ENCODE data around the gene DYNC2H1. TPM values are rescaled to one million over a fixed set of nuclear protein-coding genes. Genes with fewer than 3 reads are reported as not detected.

Gene DYNC2H1
- total RNA-seq, 1 experiment from 2014 or later = 17.2 TPM

DNA sequence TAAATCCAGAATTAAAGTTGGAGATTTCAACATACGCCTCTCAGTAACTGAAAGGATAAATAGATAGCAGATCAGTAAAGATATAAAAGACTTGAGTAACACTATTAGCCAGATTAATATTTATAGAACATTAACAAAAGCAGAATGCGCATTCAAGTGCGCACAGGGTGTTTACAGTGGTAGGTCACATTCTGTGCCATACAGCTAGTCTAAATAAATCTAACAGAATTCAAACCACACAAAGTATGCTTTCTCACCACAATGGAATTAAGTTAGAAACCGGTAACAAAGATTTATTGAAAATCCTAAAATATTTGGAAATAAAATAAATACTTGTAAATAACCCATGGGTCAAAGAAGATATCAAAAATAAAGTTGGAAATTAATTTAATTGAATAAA, 341.0 kb downstream of the DYNC2H1 start:
- Mint-ChIP-seq H3K36me3 (no peaks in the 10 kb centered on the region), H3K4me1 (peaks cover 20% of the 10 kb centered on the region), H3K27ac (no peak overlapping the region), H3K27me3 (ENCODE audit: low read depth) (no peaks in the 10 kb centered on the region), H3K4me3 (no peak overlapping the region), H3K9me3 (no peaks in the 10 kb centered on the region)
- POLR2A ChIA-PET = no interaction called here
- no peak for TF ChIP-seq ZNF317 (CRISPR knock-in tag; IDR thresholded peaks at IDR 0.05; ENCODE audit: borderline replicate concordance, low read depth)
- no peak for TF ChIP-seq ATF1 (CRISPR knock-in tag; IDR thresholded peaks at IDR 0.05)
- TF ChIP-seq, protein P1, sequence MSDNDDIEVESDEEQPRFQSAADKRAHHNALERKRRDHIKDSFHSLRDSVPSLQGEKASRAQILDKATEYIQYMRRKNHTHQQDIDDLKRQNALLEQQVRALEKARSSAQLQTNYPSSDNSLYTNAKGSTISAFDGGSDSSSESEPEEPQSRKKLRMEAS (CRISPR knock-in tag; IDR thresholded peaks at IDR 0.05) = no peak
- TF ChIP-seq, protein P2, sequence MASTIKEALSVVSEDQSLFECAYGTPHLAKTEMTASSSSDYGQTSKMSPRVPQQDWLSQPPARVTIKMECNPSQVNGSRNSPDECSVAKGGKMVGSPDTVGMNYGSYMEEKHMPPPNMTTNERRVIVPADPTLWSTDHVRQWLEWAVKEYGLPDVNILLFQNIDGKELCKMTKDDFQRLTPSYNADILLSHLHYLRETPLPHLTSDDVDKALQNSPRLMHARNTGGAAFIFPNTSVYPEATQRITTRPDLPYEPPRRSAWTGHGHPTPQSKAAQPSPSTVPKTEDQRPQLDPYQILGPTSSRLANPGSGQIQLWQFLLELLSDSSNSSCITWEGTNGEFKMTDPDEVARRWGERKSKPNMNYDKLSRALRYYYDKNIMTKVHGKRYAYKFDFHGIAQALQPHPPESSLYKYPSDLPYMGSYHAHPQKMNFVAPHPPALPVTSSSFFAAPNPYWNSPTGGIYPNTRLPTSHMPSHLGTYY (CRISPR knock-in tag; IDR thresholded peaks at IDR 0.05) = no peak
- no peak for TF ChIP-seq EMX1 (CRISPR knock-in tag; IDR thresholded peaks at IDR 0.05)
- no peak for TF ChIP-seq TEAD1 (CRISPR knock-in tag; IDR thresholded peaks at IDR 0.05)
- TF ChIP-seq, protein P3, sequence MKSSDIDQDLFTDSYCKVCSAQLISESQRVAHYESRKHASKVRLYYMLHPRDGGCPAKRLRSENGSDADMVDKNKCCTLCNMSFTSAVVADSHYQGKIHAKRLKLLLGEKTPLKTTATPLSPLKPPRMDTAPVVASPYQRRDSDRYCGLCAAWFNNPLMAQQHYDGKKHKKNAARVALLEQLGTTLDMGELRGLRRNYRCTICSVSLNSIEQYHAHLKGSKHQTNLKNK (CRISPR knock-in tag; IDR thresholded peaks at IDR 0.05) = no peak
- TF ChIP-seq RELA (CRISPR knock-in tag; IDR thresholded peaks at IDR 0.05; ENCODE audit: borderline replicate concordance) = no peak
- TF ChIP-seq KAT7 (CRISPR knock-in tag; IDR thresholded peaks at IDR 0.05; ENCODE audit: borderline replicate concordance) = no peak
- no peak for TF ChIP-seq ETV6 (CRISPR knock-in tag; IDR thresholded peaks at IDR 0.05)
- TF ChIP-seq ESRRA (CRISPR knock-in tag; IDR thresholded peaks at IDR 0.05; ENCODE audit: borderline replicate concordance) = no peak
- TF ChIP-seq ZNF263 (CRISPR knock-in tag; IDR thresholded peaks at IDR 0.05; ENCODE audit: low read depth) = no peak
- ATAC-seq (no peak), DNase-seq (ENCODE audit: low spot score) (no peak)
- CTCF ChIA-PET = no interaction called here

DNA sequence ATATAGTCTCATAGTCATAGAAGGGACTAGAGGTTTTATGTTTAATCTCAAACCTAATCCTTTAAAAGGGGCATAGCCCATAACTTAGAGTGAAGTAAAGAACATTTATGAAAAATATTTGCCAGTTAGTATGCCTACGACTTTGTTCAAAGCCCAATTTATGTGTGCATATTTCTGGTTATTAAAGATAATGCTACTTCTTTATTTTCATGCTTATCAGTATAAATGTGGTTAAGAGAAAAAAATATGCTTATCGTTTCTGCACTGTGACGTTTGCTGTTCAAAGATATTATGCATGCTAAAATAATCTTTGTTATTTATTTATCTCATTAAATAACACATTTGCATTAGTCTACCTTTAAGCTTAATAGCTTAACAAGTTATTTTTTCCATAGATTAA, 343.9 kb downstream of the DYNC2H1 start:
- H3K9me3 Mint-ChIP-seq = no peaks in the 10 kb centered on the region
- DNase-seq (ENCODE audit: low spot score) (no peak), ATAC-seq (no peak)
- no peak overlapping the region for H3K27ac Mint-ChIP-seq
- H3K27me3 Mint-ChIP-seq (ENCODE audit: low read depth) = no peaks in the 10 kb centered on the region
- POLR2A ChIA-PET = no interaction called here
- peaks cover 17% of the 10 kb centered on the region for H3K4me1 Mint-ChIP-seq
- H3K4me3 Mint-ChIP-seq = no peak overlapping the region
- TF ChIP-seq, protein P4, sequence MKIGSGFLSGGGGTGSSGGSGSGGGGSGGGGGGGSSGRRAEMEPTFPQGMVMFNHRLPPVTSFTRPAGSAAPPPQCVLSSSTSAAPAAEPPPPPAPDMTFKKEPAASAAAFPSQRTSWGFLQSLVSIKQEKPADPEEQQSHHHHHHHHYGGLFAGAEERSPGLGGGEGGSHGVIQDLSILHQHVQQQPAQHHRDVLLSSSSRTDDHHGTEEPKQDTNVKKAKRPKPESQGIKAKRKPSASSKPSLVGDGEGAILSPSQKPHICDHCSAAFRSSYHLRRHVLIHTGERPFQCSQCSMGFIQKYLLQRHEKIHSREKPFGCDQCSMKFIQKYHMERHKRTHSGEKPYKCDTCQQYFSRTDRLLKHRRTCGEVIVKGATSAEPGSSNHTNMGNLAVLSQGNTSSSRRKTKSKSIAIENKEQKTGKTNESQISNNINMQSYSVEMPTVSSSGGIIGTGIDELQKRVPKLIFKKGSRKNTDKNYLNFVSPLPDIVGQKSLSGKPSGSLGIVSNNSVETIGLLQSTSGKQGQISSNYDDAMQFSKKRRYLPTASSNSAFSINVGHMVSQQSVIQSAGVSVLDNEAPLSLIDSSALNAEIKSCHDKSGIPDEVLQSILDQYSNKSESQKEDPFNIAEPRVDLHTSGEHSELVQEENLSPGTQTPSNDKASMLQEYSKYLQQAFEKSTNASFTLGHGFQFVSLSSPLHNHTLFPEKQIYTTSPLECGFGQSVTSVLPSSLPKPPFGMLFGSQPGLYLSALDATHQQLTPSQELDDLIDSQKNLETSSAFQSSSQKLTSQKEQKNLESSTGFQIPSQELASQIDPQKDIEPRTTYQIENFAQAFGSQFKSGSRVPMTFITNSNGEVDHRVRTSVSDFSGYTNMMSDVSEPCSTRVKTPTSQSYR (CRISPR knock-in tag; IDR thresholded peaks at IDR 0.05) = no peak
- no peak for TF ChIP-seq CREB1 (CRISPR knock-in tag; IDR thresholded peaks at IDR 0.05)
- TF ChIP-seq, protein P5, sequence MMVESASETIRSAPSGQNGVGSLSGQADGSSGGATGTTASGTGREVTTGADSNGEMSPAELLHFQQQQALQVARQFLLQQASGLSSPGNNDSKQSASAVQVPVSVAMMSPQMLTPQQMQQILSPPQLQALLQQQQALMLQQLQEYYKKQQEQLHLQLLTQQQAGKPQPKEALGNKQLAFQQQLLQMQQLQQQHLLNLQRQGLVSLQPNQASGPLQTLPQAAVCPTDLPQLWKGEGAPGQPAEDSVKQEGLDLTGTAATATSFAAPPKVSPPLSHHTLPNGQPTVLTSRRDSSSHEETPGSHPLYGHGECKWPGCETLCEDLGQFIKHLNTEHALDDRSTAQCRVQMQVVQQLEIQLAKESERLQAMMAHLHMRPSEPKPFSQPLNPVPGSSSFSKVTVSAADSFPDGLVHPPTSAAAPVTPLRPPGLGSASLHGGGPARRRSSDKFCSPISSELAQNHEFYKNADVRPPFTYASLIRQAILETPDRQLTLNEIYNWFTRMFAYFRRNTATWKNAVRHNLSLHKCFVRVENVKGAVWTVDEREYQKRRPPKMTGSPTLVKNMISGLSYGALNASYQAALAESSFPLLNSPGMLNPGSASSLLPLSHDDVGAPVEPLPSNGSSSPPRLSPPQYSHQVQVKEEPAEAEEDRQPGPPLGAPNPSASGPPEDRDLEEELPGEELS (CRISPR knock-in tag; IDR thresholded peaks at IDR 0.05) = no peak
- TF ChIP-seq, protein P6, sequence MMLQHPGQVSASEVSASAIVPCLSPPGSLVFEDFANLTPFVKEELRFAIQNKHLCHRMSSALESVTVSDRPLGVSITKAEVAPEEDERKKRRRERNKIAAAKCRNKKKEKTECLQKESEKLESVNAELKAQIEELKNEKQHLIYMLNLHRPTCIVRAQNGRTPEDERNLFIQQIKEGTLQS (CRISPR knock-in tag; conservative IDR thresholded peaks at IDR 0.05) = no peak
- CTCF ChIA-PET = no interaction called here
- no peaks in the 10 kb centered on the region for H3K36me3 Mint-ChIP-seq

All from WTC11 (cell line).